ENCODE data around the gene TRAK1.

The TRAK1 gene

DNA sequence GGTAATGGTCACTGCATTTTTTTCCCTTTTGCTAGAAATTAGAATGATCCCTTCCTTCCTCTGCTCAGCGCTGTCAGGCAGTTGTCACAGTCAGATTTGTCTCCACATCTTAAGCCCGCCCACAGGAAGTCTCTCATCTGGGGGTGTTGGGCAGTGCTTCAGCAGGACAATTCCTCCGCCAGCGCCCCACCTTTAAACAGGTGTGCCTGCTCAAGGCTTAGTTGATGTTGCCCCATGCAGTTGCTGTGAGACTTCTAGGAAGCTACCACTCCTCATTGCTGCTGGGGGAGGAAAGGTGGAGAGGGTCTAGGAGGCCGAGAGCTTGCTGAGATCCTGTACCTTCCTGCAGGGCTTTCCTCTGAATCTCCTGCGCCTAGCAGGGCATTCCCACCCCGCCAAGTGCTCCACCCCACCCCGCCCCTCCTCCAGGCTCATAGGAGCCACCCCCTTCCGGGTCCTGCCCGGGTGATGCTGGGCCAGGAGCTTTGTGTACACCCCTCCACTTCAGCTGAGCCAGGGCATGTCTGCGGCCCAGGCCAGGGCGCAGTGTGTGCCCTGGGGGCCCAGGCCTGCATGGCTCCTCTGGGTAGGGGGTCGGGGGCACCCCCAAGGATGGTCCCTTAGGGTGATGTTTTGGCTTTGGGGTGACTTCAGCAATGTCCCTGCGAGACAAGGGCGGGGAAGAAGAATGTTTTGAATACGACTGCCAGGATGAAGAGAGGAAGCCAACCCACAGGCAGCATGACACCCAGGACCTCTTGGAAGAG lies 68.7 kb downstream of the TRAK1 start:
- DNase-seq, result no peak

DNA sequence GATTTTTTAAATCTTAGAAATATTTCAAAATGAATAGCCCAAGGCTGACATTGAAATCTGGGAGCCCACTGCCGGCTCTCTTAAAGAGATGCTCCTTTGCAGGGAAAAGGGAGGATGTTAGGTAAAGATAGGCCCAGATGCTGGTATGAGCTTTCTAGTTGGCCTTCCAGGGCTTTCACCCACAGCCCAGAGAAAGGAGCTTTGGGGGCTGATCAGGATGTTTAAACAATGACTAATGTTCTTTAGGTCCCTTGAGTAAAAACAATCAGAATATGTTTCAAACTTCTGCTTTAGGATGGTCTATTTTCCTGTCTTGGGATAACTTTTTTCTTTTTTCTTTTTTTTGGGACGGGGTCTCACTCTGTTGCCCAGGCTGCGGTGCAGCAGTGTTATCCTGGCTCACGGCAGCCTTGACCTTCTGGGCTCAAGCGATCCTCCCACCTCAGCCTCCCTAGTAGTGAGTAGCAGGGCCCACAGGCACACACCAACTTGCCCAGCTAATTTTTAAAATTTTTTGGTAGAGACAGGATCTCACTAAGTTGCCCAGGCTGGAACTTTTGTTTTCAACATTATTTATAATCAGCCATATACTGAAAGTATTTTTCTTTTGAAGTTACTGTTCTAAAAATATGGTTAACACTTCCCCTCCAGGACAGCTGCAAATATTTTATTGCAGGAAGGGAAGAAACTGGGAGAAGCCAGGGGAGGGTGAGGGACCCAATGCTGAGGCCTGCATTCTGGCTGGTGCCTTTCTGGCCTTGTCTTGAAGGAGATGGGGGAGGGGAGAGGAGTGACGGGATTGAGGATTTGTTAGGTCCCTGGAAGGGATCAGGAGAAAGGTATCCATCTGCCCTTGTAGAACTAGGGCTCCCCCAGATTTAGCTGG lies 70.1 kb downstream of the TRAK1 start:
- DNase-seq, result no peak

- no peak for DNase-seq
Measured at GRCh38 chr3:42162462-42162861, 71.3 kb downstream of the TRAK1 start.

- no peak for DNase-seq
Measured at GRCh38 chr3:42163622-42164244, 72.6 kb downstream of the TRAK1 start.

GRCh38 chr3:42164656-42165055 lies 73.5 kb downstream of the TRAK1 start:
- no peak for DNase-seq

- DNase-seq, result no peak
Measured at GRCh38 chr3:42165211-42165610, 74.1 kb downstream of the TRAK1 start.

GRCh38 chr3:42166214-42166613 lies 75.1 kb downstream of the TRAK1 start:
- no peak for DNase-seq

- DNase-seq, result no peak
Measured at GRCh38 chr3:42166662-42167300, 75.6 kb downstream of the TRAK1 start.

DNA sequence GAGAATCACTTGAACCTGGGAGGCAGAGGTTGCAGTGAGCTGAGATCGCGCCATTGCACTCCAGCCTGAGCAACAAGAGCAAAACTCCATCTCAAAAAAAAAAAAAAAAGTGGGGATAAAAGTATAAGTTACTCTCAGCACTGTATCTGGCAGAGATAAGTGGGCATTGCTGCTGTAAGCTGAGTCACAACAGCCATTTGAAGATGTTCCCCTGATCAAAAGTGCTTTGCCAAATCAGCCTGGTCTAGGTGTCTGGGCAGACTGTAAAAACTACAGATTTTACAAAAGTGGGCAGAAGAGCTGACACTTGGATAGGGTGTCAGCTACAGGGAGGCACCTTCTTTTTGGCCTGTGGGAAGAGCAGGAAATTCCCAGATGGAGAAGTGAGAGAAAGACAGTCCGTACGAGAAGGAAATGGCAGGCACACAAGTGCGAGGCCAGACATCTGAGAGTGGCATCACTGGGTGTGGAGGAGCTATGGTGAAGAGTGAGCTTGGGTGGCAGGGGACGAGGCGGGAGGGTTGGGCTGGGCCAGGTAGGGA lies 78.5 kb downstream of the TRAK1 start:
- DNase-seq, result no peak

DNA sequence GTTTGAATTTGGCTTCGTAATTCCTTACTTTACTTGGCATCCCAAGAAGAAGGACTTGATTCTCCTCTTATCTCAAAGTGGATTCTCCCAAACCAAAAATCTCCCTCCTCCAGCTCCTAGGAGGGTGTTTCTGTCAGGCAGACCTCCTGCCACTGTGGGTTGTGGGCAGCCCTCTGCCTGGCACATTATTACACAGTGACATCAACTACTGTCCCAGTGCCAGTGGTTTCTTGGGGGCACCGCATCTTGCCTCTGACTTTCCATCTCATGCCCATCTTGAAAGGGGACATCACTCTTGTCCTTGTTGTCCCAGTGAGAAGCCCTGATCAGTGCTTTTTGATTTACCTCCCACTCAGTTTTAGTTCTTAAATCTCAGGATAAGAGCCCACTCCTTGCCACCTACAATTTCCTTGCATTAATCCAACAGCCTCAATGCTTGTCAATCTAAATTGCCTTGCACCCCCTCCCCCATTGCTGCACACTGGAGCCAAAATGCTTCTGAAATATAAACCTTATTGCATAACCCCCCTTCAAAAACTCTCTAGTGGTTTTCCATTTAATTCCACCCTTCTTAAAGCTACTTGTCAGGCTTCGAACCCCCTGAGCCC lies 81.0 kb downstream of the TRAK1 start:
- no peak for DNase-seq

GRCh38 chr3:42173307-42173706 lies 82.2 kb downstream of the TRAK1 start:
- DNase-seq, result no peak

DNA sequence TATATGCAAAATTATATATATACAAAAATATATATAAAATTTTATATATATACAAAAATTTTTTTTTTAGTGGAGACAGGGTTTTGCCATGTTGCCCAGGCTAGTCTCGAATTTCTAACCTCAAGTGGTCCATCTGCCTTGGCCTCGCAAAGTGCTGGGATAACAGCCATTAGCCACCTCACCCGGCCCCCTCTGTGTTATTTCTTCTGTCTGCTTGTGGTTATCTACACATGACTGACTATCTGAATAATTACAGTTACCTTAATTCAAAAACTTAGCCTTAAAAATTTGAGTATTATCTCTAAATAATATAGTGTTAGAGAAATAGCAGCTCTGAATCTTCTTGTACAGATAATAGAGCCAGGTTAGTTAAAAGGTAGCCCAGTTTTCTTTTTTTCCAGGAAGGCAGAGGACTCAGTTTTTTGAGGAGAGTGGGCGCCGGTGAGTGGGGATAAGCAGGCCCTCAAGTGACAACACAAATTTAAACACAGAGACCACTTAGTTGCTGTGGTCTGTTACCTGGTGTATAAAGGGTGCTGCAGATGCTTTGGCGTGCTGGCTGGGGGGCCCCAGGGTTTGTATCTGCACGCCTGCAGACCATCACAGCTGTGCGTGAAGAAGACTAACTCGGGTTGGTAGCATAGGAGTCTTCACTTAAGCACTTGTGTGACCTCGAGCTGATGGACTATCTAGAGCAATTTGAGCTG lies 83.7 kb downstream of the TRAK1 start:
- DNase-seq, result no peak

- DNase-seq, result no peak
Measured at GRCh38 chr3:42175386-42176240, 84.5 kb downstream of the TRAK1 start.

DNA sequence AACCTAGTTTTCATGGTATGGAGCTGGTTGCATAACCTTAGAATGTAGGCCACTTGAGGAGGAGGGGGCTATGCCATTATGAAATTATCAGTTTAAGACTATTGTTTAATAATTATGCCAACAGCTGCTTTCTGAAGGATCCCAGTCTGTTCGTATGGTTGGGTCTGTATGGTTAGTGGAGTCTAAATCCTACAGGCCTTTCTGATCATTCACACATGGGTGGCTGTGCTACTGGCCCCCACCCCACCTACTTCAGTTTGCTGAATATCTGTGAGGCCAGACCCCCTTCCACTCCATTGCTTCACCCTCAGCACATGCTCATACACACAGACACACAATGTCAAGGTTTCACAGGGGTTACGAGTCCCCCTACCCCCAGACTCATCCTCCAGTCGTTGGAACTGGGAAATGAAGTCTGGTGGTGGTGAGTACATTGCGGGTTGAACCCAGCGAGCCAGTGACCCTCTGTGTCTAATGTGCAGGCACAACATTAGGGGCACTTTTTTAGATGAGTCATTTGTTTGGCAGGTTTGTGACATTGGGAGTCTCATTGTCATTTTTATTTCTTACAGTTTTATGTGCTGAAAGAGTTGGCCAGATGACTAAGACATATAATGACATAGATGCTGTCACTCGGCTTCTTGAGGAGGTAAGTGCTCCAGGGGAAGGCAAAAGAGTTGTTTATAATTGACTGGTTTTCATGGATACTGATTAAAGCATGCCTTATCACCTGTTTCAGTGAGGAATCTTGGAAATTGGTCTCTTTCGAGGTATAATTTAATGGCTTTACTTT lies 85.3 kb downstream of the TRAK1 start:
- DNase-seq, result no peak

GRCh38 chr3:42177068-42177800 lies 86.1 kb downstream of the TRAK1 start:
- no peak for DNase-seq

- no peak for DNase-seq
Measured at GRCh38 chr3:42177801-42178150, 86.6 kb downstream of the TRAK1 start.

- peak; percentile 38 for DNase-seq
Measured at GRCh38 chr3:42179110-42179725, 88.1 kb downstream of the TRAK1 start.

GRCh38 chr3:42180901-42181300 lies 89.7 kb downstream of the TRAK1 start:
- DNase-seq, result no peak

DNA sequence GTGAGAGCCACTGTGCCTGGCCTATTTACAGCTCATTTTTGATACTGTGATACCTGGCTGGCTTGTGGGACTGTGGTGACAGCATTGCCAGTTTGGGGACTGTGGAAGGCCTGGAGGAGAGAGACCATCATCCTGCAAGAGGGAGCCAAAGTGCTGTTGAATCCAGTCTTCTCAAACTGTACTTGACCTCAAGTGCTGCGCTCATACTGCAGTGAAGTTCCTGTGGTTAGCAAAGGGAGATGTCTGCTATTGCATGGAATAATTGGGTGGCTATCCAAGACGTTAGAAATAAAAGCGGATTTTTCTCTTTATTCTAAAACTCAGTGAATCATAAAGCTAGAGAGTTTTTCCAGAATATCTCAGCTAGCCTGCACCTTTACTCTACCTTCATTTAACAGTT lies 91.4 kb downstream of the TRAK1 start:
- DNase-seq, result no peak
